Left renal cortex interstitium (tissue), 4 donors: ENCODE measurements around the gene ARPIN. TPM values are rescaled to one million over a fixed set of nuclear protein-coding genes. Genes with fewer than 3 reads are reported as not detected.
"Not testable (repeated sequence)": the region's sequence is repeated elsewhere in the genome, so short reads cannot be mapped to it uniquely, and the experiment has no call there.

Experiments
- DNase-seq, 4 donors: peaks; one replicate each; pipeline ENCODE4 v3.0.0-alpha.2; 2013; ENCODE audit warnings: low read depth in 4 of 4, low spot score in 2 of 4, missing footprints in 1 of 4
- polyA plus RNA-seq, 4 donors: library from polyadenylated mRNA; unstranded; fragments of 120-200 nt; gene quantifications; one replicate each; pipeline ENCODE4 v1.2.1, GENCODE V29; 2013; ENCODE audit not compliant: insufficient read length in 4 of 4

ARPIN gene
- 10 to 100 TPM; 25.9 to 30.9 (median 28.8) TPM for polyA plus RNA-seq

- no peak for DNase-seq
Measured at GRCh38 chr15:89912674-89913396, at the start of gene ARPIN. TSS of gene ARPIN (minus strand) at chr15:89912952. CDS start at chr15:89912835, 117 bp downstream.

GRCh38 chr15:89958107-89958805 is 45.5 kb upstream of the ARPIN start:
- DNase-seq, result no peak

- DNase-seq, result not testable (repeated sequence)
Measured at GRCh38 chr15:89955449-89955998, 42.8 kb upstream of the ARPIN start.

- no peak for DNase-seq
Measured at GRCh38 chr15:89954541-89954940, 41.8 kb upstream of the ARPIN start.

GRCh38 chr15:89948796-89949195 is 36.0 kb upstream of the ARPIN start:
- no peak for DNase-seq

- DNase-seq, result no peak
Measured at GRCh38 chr15:89947385-89947784, 34.6 kb upstream of the ARPIN start.

- no peak for DNase-seq
Measured at GRCh38 chr15:89946681-89947299, 34.0 kb upstream of the ARPIN start.

- not testable (repeated sequence) for DNase-seq
Measured at GRCh38 chr15:89943721-89944120, 31.0 kb upstream of the ARPIN start.

GRCh38 chr15:89939910-89940309 is 27.2 kb upstream of the ARPIN start:
- no peak for DNase-seq

- not testable (repeated sequence) for DNase-seq
Measured at GRCh38 chr15:89939377-89939776, 26.6 kb upstream of the ARPIN start.

- no peak for DNase-seq
Measured at GRCh38 chr15:89937365-89938350, 24.9 kb upstream of the ARPIN start.

- DNase-seq, result no peak
Measured at GRCh38 chr15:89936786-89937265, 24.1 kb upstream of the ARPIN start.

- no peak for DNase-seq
Measured at GRCh38 chr15:89936051-89936785, 23.5 kb upstream of the ARPIN start.

GRCh38 chr15:89932880-89933279 is 20.1 kb upstream of the ARPIN start:
- DNase-seq, result no peak

GRCh38 chr15:89928421-89928820 is 15.7 kb upstream of the ARPIN start:
- DNase-seq, result no peak

- no peak for DNase-seq
Measured at GRCh38 chr15:89926158-89926557, 13.4 kb upstream of the ARPIN start.

GRCh38 chr15:89917442-89918101 is 4.8 kb upstream of the ARPIN start:
- DNase-seq, result no peak

GRCh38 chr15:89916660-89917059 is 3.9 kb upstream of the ARPIN start:
- no peak for DNase-seq
